CD4-positive, alpha-beta T cell treated with Interleukin-21 for 1 hour (primary cell): ENCODE measurements around the gene GTF2IRD1.
"Not testable (repeated sequence)": the region's sequence is repeated elsewhere in the genome, so short reads cannot be mapped to it uniquely, and the experiment has no call there.

ENCODE experiments used
- DNase-seq: peaks from one replicate; pipeline ENCODE4 v3.0.0-alpha.2; 2020

GTF2IRD1 gene

DNA sequence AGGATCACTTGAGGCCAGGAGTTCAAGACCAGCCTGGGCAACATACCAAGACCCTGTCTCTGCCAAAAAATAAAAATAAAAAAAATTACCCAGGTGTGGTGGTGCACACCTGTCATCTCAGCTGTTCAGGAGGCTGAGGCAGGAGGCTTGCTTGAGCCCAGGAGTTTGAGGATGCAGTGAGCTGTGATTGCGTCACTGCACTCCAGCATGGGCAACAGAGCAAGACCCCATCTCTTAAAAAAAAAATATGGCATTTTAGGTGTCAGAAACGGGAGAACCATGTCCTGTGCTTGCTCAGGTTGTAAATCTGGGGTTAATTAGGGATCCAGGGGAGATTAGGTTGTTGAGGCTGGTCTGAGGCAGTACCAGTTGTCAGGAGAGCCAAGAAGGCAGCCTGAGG is 64.9 kb downstream of the GTF2IRD1 start:
- DNase-seq: no peak

DNA sequence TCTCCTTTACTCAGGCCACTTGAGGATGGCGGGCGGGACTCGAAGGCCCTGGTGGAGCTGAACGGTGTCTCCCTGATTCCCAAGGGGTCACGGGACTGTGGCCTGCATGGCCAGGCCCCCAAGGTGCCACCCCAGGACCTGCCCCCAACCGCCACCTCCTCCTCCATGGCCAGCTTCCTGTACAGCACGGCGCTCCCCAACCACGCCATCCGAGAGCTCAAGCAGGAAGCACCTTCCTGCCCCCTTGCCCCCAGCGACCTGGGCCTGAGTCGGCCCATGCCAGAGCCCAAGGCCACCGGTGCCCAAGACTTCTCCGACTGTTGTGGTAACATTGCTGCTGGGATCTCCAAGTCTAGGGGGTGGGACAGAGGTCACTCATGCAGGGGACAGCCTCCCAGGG is 65.7 kb downstream of the GTF2IRD1 start:
- DNase-seq: no peak

- no peak for DNase-seq
These were observed 68.1 kb downstream of the GTF2IRD1 start for GRCh38 chr7:74521855-74522254.

DNA sequence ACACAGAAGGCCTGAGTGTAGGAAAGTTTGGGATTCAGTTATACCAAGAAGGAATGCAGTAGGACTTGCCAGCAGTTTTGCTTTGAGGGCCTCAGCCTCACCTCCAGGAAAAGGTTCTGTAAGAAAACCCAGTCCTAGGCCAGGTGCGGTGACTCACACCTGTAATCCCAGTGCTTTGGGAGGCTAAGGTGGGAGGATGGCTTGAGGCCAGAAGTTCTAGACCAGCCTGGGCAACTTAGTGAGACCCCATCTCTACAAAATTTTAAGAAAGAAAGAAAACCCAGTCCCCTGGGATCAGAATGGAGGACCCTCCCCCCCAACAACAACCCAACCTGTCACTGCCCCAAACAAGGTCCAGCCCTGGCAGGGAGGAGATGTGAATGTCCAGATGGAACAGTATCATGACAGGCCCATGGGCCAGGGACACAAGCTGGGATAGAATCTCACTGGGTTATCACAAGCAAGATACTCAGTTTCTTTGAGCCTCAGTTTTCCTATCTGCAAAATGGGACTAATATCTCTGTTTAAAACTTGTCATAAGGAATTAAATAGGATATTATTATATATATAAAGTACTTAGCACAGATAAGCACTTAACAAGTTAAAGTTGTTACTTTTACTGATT is 68.7 kb downstream of the GTF2IRD1 start:
- DNase-seq: no peak

DNA sequence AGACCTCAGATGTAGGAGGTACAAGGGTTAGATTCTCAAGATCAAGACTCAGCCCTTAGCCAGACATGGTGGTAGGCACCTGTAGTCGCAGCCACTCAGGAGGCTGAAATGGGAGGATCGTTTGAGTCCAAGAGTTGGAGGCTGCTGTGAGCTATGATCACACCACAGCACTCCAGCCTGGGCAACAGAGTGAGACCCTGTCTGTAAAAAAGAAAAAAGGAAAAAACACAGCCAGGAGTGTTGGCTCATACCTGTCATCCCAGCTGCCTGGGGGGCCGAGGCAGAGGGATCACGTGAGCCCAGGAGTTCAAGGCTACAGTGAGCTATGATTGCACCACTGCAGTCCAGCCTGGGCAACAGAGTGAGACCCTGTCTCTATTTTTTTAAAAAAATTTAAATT is 69.3 kb downstream of the GTF2IRD1 start:
- no peak for DNase-seq

DNA sequence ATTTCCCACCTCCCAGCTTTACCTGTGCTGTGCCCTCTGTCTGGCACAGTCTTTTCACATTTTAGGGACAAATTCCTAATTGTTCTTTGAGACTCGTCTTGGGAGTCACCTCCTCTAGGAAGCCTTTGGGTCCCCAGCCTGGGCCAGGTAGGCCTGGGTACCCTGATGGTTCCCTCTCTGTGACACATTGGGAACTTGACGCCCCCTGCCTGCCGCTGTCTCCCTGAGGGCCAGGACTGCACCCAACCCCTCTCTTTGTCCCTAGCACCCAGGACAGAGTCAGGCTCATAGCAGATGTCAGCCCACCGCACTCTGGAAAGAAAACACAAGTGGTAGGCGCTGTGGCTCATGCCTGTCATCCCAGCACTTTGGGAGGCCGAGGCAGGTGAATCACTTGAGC is 71.4 kb downstream of the GTF2IRD1 start:
- DNase-seq: no peak

GRCh38 chr7:74525881-74526280 is 72.2 kb downstream of the GTF2IRD1 start:
- DNase-seq: no peak

DNA sequence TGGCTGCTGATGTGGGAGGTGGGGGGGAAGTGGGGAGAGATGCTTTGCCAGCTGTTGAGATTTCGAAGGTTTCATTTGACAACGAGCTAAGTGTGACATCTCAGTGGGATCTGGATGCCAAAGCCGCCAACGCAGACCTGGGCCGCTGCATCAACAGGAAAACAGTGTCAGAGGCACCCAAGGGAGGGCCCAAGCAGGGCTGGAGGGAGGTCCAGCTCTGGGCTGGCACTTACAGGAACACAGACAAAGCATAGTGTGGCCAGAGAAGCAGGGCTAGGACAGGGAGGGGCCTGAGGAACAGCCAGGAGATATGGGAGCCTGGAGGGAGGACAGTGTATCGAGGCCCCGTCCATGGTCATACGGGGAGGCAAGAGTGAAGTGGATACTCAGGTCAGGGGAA is 73.1 kb downstream of the GTF2IRD1 start:
- DNase-seq: no peak

DNA sequence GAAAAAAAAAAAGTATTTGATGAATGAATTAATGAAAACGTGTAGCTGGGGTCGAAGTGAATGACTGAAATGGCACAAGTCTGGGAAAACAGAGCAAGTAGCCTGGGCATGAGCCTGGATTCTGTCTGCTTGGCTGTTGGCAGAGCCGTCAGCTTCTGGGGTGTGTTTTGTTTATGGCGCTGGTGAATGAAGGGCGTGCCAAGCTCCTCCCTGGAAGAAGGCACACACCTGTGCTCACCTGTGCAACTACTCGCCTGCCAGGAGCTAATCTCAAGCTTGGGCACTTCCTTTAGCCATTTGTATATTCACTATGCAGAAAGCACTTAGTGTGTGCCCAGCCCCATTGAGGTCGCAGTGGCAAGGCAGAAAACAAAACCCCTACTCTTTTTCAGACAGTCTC is 74.1 kb downstream of the GTF2IRD1 start:
- no peak for DNase-seq

- not testable (repeated sequence) for DNase-seq
These were observed 75.1 kb downstream of the GTF2IRD1 start for GRCh38 chr7:74528773-74529172.

DNA sequence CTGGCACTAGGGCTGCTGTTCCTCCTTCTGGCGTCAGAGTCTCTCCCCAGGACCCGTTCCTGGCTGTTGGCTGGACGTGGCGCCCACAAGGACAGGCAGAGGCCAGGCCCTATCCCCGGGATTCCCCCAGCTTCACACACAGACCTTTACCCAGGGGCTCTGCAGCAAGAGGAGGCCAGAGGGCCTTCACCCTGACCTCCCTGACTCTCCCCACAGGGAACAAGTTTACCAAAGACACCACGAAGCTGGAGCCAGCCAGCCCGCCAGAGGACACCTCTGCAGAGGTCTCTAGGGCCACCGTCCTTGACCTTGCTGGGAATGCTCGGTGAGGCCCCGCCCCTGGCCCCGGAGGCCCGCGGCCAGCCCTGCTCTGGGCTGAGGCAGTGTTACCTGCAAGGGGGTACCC is 82.2 kb downstream of the GTF2IRD1 start:
- DNase-seq: no peak

DNA sequence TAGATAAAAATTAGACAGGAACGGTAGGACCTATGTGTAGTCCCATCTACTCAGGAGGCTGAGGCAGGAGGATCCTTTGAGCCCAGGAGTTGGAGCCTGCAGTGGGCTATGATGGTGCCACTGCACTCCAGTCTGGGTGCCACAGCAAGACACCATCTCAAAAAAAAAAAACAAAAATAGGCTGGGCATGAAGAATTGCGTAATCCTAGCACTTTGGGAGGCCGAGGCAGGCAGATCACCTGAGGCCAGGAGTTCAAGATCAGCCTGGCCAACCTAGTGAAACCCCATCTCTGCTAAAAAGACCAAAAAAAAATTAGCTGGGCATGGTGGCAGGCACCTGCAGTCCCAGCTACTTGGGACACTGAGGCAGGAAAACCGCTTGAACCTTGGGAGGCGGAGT is 88.2 kb downstream of the GTF2IRD1 start:
- DNase-seq: not testable (repeated sequence)

GRCh38 chr7:74542558-74543117 is 88.9 kb downstream of the GTF2IRD1 start:
- no peak for DNase-seq

DNA sequence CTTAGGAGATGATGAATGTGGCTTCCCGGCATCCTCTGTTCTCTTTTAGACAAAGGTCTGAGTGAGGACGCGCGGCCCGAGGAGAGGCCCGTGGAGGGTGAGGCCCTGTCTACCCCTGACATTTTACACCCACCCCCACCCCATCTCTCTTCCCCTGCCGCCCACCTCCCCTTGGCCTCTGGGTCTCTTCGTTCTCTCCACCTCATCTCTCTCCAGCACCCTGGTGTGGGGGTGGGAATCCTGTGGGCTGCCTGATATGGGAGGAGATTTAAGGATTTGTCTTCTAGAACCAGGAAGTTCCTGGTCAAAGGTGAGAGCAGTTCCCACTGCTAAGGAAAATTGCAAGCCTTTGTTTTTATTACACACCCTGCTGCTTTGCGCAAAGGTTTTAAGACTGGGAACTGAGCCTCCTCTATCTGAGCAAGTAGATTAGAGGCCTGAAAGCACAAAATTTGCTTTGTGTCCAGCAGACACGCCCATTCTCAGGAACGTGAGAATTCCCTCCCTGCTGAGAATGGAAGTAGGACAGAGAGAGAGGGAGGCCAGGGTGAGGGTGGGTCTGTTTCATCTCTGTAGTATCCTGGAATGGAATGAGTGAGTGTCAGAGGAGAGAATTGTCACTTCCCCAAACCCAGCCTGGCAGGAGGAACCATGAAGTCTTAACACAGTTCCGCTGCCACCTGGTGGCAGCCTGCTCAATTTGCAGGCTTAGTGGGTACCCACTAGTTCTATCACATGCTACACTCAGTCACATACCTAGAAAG is 91.2 kb downstream of the GTF2IRD1 start:
- DNase-seq: peak; percentile 3

GRCh38 chr7:74545921-74546320 is 92.2 kb downstream of the GTF2IRD1 start:
- DNase-seq: no peak

- DNase-seq: not testable (repeated sequence)
These were observed 99.9 kb downstream of the GTF2IRD1 start for GRCh38 chr7:74553596-74554012.

DNA sequence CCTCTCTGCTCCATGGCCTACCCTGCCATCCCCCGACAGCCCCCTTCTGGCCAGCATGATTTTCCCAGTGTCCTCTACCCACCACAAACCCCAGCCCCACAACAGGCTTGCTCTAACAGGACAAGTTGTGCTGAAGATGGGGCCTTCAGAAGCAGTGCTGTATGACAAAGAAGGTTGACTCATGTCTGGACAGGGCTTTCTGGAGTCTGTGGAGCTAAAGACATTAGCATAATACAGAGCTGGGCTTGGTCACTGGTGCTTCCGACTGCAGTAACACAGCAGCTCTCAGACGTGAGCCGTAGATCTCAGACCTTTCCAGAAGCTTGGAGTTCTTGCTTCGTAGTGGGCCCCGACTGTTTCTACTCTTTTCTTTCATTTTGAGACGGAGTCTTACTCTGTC is 100.5 kb downstream of the GTF2IRD1 start:
- no peak for DNase-seq

DNA sequence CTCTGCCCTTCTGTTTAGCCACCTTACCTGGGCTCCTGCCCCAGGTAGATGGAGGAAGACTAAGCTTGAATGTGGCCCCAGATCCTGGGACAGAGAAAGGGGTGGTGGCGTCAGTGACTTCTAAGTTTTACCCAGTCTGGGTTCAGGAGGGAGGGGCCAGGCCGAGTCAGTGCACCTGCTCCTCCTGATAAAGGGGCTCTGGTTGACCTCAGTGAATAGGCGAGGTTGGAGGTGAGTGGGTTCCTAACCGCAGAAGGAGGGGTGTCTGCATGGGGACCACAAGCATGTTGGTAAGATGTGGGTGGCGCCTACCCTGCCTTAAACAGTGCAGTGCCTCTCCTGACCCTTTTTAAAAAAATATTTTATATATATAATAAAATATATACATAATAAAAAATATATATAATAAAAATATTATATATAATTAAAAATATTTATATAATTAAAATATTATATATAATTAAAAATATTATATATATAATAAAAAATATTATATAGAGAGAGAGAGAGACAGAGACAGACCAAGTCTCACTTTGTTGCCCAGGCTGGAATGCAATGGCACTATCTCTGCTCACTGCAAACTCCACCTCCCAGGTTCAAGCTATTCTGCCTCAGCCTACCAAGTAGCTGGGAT is 106.5 kb downstream of the GTF2IRD1 start:
- no peak for DNase-seq

DNA sequence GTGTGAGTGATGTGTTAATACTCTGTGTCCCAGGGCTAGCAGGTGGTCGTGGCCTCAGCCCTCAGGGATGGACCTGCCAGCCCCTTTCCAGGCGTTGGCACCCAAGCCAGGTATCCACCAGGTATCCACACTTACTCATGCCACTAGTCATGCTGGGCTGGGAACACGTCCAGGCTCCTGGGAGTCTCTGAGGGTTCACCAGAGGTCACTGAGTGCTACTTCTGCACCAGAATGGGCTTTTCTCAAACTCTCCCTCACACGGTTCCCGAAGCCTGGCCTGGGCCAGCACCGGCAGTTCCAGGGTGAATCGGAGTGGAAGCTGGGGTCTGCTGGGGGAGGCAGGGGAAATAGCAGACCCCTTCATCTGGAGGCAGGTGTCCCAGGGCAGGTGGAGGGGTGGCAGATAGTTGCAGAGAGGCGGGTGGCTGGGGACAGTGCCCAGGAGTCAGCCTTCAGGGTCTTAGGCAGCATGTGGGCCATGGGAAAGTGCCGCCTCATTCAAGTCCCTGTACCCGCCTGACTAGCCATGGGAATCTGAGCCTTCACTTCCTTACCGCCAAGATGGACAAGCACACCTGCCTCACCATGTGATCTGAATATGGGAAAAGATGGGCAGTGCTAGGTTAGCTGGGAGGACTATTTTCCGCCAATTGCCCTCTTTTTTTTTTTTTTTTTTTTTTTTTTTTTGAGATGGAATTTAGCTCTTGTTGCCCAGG is 108.3 kb downstream of the GTF2IRD1 start:
- DNase-seq: no peak

DNA sequence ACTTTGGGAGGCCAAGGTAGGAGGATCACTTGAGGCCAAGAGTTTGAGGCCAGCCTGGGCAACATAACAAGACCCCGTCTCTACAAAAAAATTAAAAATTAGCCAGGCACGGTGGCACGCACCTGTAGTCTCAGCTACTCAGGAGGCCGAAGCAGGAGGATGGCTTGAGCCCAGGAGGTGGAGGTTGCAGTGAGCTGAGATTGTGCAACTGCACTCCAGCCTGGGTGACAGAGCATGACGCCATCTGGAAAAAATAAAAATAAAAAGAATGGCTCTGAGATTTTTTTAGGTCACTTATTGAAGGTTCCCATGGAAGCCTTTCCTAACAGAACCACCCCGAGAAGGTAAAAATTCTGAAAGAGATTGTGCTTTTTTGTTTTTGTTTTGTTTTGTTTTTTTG is 109.9 kb downstream of the GTF2IRD1 start:
- not testable (repeated sequence) for DNase-seq

DNA sequence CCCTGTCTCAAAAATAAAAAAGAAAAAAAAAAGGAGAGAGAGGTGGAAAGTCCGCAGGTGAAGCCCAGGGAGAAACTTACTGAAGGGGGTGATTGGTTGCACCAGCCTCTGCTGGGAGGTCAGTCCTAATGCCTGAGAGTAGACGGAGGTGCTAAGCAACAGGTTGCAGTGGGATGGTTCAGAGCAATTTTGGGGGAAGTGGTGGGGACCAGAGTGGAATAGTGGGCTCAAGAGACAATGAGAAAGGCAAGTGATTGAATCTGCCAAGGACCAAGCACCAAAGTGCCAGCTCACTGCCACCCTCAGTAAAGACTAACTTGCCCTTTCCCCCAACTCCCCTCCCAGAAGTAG is 113.6 kb downstream of the GTF2IRD1 start:
- DNase-seq: no peak

DNA sequence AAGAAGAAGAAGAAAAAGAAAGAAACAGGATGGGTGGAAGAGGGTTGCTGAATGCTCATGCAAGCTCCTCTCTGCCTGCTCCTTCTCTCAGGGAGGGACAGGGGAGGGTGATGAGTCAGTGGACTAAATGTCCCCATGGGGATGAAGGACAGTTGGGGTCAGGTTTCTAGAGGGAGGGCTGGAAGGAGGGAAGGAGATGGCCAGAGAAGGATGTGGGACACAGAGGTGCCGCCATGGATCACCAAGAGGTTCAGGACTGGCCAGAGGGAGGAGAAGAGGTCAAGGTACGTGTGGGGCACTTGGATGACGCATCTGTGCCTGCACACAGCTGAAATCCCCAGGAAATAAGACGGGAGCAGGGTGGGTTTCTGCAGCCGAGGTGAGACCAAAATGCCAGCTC is 115.0 kb downstream of the GTF2IRD1 start:
- DNase-seq: no peak

- DNase-seq: peak; percentile 45
These were observed 115.9 kb downstream of the GTF2IRD1 start for GRCh38 chr7:74569501-74570075.
